Measurements from ENCODE around the gene MAP2K6.
"Not testable (repeated sequence)": the region's sequence is repeated elsewhere in the genome, so short reads cannot be mapped to it uniquely, and the experiment has no call there.

Gene MAP2K6

GRCh38 chr17:69460963-69461922, 46.7 kb downstream of the MAP2K6 start:
- DNase-seq: no peak

GRCh38 chr17:69461951-69462369, 47.5 kb downstream of the MAP2K6 start:
- no peak for DNase-seq

- DNase-seq: no peak
These were observed 48.4 kb downstream of the MAP2K6 start for GRCh38 chr17:69462882-69463281.

- DNase-seq: no peak
These were observed 52.0 kb downstream of the MAP2K6 start for GRCh38 chr17:69466451-69466850.

GRCh38 chr17:69466905-69467667, 52.6 kb downstream of the MAP2K6 start:
- DNase-seq: no peak

GRCh38 chr17:69468207-69468606, 53.7 kb downstream of the MAP2K6 start:
- DNase-seq: no peak

DNA sequence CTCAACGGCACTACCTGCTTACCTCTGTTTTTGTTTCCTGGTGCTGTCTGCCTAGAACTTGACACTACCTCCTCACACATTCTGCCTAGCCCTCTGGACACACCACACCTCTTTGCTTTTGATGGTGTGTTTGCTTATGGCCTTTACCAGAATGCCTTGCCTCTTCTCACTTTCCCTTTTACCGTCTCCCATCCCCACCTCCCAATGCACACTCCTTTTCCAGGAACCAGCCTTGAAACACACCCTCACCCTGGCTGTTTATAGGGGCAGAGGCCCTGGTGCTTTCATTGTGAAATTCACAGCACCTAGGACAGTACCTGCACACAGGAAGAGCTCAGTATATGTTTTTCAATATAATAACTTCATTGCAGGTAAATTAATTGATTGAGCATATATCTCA, 56.2 kb downstream of the MAP2K6 start:
- no peak for DNase-seq

- DNase-seq: no peak
These were observed 56.9 kb downstream of the MAP2K6 start for GRCh38 chr17:69471406-69471805.

DNA sequence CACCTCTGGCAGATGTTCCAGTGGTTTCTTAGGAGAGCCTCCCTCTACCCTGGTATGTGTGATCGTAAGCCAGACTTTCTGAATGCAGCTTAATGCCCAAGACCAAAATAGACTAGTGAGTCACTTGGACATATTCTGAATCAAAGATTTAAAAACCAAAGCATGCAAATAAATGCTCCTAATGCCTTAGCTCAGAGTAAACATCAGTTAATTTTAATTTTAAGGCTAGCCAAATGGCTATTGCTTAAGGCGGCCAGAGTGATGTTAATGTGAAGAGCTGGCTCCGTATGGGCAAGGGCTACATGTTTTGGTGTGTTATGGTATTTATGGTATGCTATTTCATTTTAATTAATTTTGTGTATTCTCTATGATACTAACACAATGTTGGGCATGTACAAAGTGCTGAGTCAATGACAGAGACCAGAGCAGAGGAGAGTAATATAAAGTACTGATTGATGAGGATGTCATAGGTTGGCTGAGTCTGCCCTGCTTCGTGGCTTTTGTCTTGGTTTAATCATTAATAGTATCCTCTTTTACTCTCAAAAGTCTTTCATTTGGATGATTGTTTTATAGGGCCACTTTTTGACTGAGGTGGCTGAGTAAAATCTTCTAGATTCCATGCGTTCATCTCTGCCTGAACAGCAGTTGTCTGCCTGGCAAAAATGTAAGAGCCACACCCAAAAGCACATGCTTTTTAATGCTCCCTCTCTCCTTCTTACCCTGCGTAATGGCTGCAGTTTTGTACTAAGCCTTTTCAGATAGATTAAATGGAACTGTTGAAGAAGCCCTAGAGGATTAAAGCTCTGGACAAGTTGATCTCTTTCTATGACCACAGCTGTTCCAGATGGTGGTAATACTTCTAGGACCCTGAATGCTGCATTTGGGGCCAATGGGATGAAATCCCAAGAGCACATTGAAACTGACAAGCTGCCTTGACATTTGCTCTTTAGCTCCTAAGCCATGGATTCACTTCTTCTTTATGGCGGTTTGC, 59.6 kb downstream of the MAP2K6 start:
- no peak for DNase-seq

DNA sequence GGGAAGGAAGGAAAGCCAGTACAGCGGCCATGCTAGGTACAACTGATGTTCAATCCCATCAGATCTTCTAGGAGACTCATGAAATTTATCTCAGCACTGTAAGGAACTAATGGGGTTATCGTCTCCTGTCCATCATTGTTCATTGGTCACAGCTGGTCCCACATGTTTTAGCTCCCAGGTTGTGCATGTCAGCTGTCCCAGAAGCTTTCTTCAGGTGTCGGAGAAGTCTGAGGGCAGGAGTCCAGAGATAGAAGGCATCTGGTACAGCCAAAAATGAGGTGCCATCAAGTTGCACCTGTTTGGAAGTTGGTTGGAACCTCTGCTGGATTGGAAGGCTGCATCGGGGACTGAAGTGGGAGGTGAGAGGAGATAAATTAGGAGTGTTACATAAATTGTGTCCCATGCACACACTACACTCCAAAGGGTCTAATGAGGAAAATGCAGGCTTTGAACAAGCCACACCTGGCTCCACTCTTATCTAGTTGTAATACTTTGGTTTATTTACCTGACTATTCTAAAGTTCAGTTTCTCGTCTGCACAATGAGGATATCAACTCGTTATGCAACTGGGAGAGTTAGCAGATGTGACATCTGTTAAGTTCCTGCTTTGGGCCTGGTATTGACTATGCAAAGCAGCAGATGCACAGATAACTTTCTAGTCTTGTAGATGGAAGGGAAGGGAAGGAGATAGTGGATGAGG, 62.9 kb downstream of the MAP2K6 start:
- DNase-seq: no peak

DNA sequence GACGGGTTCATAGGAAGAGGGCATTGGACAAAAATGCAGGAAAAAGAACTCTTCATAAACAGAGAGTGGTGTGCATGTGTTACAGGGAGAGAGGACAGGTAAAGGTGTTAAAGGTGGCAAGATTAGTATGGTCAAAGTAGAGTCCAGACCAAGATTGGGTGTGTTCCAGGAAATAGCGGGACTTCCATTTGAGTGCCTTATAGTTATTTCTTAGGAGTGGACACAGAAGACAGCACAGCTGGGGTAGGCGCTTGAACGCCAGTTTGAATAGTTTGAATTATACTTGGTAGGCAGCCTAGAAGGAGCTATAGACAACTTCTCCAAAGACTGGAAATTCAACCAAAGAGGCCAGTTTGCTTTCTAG, 63.4 kb downstream of the MAP2K6 start:
- DNase-seq: no peak

- DNase-seq: no peak
These were observed 64.4 kb downstream of the MAP2K6 start for GRCh38 chr17:69478916-69479315.

DNA sequence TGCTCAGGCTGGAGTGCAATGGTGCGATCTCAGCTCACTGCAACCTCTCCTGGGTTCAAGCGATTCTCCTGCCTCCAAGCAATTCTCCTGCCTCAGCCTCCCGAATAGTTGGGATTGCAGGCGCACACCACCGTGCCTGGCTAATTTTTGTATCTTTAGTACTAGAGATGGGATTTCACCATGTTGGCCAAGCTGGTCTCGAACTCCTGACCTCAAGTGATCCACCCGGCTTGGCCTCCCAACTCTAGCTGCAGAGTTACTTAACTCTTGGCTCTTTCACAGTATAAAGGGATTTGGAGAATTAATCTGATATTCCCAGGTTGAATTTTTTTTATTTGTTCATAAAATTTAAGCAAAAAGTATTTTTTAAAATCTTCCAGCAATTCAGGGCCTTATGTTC, 65.3 kb downstream of the MAP2K6 start:
- not testable (repeated sequence) for DNase-seq

DNA sequence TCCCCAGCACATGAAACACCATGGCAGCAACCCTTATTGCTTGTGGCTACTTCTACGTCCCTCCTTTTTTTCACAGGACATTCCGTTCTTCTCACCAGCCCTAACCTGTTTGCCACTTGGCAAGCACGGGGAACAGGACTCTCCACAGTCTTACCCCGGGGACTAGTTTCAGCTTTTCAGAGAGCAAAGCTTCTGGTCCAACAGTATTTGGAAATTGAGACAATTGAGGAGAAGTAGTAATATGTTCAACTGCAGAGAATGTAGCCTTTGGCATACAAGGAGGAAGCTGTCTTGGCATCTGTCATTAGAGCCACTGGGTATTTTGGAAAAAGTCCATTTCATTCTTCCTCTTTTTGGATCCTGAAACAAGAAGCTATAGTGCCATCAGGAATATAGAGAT, 65.7 kb downstream of the MAP2K6 start:
- DNase-seq: no peak

DNA sequence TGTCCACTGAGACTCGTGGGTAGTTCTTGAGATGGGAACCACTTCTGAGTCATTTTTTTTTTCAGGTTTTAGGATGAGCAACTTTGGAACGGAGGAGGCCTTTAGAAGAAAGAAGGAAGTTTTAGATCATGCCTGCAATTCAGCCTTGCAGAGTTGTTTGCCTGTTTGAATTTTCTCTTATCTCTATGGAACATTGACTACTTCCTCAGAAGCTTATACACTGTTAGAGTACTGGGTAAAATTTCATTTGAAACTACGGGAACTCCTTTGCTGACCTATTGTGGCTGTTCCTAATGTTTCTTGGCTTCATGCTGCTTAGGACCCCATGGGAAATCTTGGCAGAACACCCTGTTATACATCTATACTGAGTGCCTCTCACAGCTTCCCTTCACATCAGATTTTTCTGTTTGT, 70.8 kb downstream of the MAP2K6 start:
- no peak for DNase-seq

DNA sequence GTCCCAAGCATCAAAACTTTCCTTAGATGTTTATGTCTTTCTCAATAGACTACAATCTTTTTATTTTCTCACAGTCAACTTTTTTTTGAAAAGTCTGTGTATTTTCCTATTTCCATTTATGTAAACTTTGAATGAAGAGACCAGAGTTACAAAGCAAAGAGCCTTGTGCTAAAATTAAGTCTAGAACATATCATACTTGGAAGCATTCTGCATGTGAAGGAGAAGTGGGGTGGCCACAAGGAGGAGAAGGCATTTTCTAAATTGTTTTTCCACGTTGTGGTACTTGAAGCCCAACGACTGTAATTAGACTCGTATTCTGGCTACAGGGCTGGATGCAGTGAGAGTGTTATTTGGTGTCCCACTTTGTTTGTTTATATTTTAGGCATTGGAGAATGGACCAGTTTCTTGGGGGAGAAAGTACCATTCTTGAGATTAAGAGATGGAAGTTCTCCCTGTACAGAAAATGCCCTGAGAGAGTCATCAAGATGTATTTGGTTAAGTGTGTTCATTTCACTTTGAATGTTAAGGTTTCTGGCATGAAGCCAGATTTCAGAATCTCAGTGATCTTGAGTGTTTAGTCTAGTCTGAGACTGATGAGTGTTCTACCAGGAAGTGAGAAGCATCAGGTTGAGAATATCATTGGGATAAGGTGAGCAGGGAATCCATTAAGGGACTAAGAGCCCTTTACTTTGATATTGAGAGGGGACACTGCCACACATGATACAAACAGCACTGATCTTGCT, 71.6 kb downstream of the MAP2K6 start:
- DNase-seq: no peak

DNA sequence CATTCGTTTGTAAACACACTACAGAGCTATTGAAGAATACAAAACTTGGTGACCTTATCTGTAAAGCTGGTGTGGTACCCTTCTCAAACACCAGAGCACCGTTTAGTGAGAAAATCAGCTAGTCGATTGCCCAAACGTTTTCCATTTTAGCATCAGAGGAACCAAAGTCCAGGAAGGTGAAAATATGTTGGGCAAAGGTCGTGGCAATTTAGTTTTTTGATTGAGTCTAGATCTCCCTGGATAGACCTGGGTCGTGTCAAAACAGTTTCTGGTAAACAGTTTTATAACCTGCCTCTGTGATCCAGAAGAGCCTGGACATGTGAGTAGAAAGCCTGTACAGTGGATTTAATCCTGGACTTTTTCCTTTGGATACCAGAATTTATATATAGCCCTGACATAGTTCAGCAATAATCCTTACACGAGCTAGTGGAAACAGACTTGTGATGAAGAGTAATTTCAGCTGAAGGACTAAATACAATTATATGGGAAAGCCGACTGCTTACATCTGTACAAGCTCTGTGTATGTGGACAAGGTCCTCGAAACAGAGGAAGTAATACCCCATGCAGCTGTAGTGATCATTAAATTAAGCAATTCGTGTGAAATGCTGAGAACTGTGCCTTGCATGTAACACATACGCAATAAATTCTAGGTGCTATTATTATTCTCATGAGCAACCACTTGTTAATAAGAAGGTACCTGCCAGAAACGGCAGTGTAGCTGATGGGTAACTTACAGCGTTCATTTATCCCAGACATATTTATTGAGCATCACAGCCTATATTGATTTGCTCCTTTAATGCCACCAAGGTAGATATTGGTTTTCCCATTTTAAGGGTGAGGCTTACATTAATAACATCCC, 72.5 kb downstream of the MAP2K6 start:
- DNase-seq: no peak

DNA sequence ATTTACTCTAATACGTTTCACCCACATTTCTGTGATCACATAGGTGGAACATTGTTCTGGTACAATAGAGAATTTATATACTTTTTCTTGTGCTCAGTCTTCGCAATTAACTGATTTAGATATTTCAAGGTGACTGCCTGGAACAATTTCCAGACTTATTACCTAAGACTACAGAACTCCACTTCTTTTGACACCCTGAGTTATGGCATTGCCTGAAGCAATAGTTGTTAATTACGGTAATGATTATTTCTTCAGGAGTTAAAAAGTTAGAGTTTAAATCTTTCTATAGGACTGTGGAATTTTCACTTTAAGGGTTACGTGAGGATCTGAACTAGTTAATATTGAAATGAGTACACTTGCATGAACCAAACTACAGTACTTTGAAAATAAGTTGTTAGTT, 74.8 kb downstream of the MAP2K6 start:
- no peak for DNase-seq

DNA sequence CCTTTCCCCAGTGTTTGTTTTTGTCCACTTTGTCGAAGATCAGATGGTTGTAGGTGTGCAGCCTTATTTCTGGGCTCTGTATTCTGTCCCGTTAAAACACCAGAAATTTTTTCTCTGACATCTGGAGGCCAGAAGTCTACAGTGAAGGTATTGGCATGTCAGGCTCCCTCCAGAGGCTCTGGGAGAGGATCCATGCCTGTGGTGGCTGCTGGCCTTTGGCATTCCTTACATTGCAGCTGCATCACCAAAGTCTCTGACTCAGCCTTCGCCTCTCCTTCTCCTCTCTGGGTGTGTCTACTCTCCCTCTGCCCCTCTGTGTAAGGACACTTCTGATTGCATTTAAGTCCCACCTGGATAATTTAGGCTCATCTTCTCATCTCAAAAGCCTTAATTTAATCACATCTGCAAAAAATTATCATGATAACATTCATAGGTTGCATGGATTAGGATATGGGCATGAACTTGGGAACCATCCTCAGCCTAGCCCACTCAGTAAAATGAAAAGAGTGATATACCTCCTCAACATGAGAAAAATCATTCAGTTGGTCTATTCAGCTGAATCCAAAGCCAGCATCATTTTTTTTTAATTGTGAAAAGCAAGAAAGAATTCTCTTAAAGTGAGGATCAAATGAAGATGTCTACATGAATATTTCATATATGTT, 78.0 kb downstream of the MAP2K6 start:
- DNase-seq: no peak

DNA sequence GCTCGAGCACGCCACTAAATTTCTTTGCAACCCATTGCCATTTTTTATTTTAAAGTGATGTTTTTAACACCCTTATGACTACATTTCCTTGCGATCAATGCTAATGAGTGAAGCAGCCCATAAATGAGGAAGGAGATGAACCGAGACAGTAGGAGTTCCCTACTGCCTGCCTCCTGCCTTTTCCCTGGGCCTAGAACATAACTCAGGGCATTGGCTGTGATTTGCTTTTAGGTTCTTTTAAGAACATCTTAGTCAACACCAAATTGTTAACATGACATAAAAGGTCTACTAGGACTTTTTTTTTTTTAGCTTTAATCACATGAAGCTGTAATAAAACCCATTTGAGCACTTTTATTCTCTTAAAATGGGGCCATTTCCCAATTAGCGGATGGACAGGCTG, 81.3 kb downstream of the MAP2K6 start:
- no peak for DNase-seq
